Suprapubic skin (tissue), 4 donors: ENCODE results near the gene SUPT5H. TPM values are rescaled to one million over a fixed set of nuclear protein-coding genes. Genes with fewer than 3 reads are reported as not detected.
"Not testable (repeated sequence)": the region's sequence is repeated elsewhere in the genome, so short reads cannot be mapped to it uniquely, and the experiment has no call there.

Source experiments
- DNase-seq, 2 donors: peaks; one replicate each; pipeline ENCODE4 v3.0.0-alpha.2; 2019; ENCODE audit warnings: low spot score in 2 of 2
- H3K27ac ChIP-seq: fragments of 200-600 bp; sonication (generic); one replicate; pipeline ENCODE4 v1.5.1; 2019
- H3K27me3 ChIP-seq: fragments of 200-600 bp; sonication (generic); one replicate; pipeline ENCODE4 v1.5.1; 2019
- H3K36me3 ChIP-seq: fragments of 200-600 bp; sonication (generic); one replicate; pipeline ENCODE4 v1.5.1; 2019
- H3K4me1 ChIP-seq: fragments of 200-600 bp; sonication (generic); one replicate; pipeline ENCODE4 v1.5.1; 2019
- H3K4me3 ChIP-seq: fragments of 200-600 bp; sonication (generic); one replicate; pipeline ENCODE4 v1.5.1; 2019; ENCODE audit warnings: mild to moderate bottlenecking
- H3K9me3 ChIP-seq: fragments of 200-600 bp; sonication (generic); one replicate; pipeline ENCODE4 v1.5.1; 2019
- EP300 ChIP-seq: sonication (generic); formaldehyde crosslinking; IDR thresholded peaks from one replicate; pipeline ENCODE4 v1.6.1; 2017; ENCODE audit warnings: antibody characterized with exemption
- POLR2A ChIP-seq, 2 donors: fragments of 450-650 bp; IDR thresholded peaks; one replicate each; pipeline ENCODE4 v1.6.1; 2017; ENCODE audit warnings: antibody characterized with exemption in 2 of 2, mild to moderate bottlenecking in 2 of 2, moderate library complexity in 2 of 2
- POLR2AphosphoS5 ChIP-seq, 3 donors: sonication (generic); formaldehyde crosslinking; IDR thresholded peaks; one replicate each; pipeline ENCODE4 v1.6.1; 2017; ENCODE audit warnings: antibody characterized with exemption in 3 of 3
- WGBS: methylation state at CpG from one replicate; pipeline ENCODE4 v1.1.5; 2018; 5-methylcytosine and 5-hydroxymethylcytosine counted together
- total RNA-seq, 4 donors: library from RNA; depleted of rRNA; stranded (reverse); fragments of >200 nt; gene quantifications; one replicate each; pipeline ENCODE4 v1.1.0, GENCODE V29; 2016
- TF ChIP-seq, protein P1 (sequence below), 2 donors: fragments of 200-600 bp in 1 of 2; fragments of 450-650 bp in 1 of 2; sonication (generic) in 1 of 2; IDR thresholded peaks; one replicate each; pipeline ENCODE4 v1.5.1; 2016 to 2019; ENCODE audit warnings: antibody characterized with exemption in 2 of 2, mild to moderate bottlenecking in 1 of 2, moderate library complexity in 1 of 2

SUPT5H gene
- total RNA-seq, 4 donors from 2014 or later = 59.4 to 135 (median 75.4) TPM

DNA sequence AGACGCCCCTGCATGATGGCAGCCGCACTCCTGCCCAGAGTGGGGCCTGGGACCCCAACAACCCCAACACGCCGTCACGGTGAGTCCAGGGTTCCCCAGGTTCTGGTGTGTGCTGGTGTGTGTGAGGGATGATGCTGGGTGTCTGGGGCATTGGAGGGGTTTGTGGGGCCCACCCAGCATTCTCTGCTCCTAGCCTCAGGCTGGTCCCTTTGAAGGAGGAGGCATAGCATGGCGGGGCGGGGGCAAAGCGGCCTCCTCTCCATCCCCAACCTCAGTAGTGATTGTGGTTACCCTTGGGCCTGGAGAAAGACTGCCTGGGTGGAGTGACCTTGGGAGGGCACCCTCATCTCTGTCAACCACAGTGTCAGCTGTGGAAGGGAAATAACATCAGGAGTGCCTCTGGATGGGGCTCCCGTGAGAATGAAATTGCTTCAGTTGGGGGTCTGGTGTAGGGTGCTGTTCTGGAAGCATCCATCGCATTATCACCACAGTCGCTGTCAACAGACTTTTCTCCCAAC is 28.1 kb downstream of the SUPT5H start:
- Histone ChIP-seq H3K27me3 (no peaks in the 10 kb centered on the region), H3K27ac (no peak overlapping the region), H3K36me3 (peaks cover 78% of the 10 kb centered on the region), H3K4me3 (no peak overlapping the region), H3K4me1 (no peaks in the 10 kb centered on the region), H3K9me3 (no peaks in the 10 kb centered on the region)
- TF ChIP-seq EP300 = no peak
- TF ChIP-seq POLR2A (IDR thresholded peaks at IDR 0.05) = no peak
- TF ChIP-seq, protein P1, sequence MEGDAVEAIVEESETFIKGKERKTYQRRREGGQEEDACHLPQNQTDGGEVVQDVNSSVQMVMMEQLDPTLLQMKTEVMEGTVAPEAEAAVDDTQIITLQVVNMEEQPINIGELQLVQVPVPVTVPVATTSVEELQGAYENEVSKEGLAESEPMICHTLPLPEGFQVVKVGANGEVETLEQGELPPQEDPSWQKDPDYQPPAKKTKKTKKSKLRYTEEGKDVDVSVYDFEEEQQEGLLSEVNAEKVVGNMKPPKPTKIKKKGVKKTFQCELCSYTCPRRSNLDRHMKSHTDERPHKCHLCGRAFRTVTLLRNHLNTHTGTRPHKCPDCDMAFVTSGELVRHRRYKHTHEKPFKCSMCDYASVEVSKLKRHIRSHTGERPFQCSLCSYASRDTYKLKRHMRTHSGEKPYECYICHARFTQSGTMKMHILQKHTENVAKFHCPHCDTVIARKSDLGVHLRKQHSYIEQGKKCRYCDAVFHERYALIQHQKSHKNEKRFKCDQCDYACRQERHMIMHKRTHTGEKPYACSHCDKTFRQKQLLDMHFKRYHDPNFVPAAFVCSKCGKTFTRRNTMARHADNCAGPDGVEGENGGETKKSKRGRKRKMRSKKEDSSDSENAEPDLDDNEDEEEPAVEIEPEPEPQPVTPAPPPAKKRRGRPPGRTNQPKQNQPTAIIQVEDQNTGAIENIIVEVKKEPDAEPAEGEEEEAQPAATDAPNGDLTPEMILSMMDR (IDR thresholded peaks at IDR 0.05) = no peak
- TF ChIP-seq POLR2AphosphoS5 (IDR thresholded peaks at IDR 0.05) = no peak
- WGBS = 89% methylated on average over 4 of the region's 11 CpGs
- DNase-seq = no peak

DNA sequence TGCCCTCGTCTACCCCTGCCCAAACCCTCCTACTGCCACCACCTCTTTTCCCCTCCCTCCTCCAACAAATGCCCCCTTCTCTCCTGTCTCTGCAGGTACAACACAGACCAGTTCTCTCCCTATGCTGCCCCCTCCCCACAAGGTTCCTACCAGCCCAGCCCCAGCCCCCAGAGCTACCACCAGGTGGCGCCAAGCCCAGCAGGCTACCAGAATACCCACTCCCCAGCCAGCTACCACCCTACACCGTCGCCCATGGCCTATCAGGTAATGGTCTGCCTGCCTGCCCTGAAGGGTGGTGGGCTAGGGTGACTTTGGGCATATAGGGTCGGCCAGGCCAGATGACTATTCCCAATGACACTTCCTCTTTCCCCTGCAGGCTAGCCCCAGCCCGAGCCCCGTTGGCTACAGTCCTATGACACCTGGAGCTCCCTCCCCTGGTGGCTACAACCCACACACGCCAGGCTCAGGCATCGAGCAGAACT is 28.8 kb downstream of the SUPT5H start:
- Histone ChIP-seq H3K4me3 (no peak overlapping the region), H3K4me1 (no peaks in the 10 kb centered on the region), H3K27me3 (no peaks in the 10 kb centered on the region), H3K36me3 (peaks cover 71% of the 10 kb centered on the region), H3K27ac (no peak overlapping the region), H3K9me3 (no peaks in the 10 kb centered on the region)
- TF ChIP-seq EP300 (no peak), POLR2A (IDR thresholded peaks at IDR 0.05) (no peak)
- TF ChIP-seq, protein P1 (IDR thresholded peaks at IDR 0.05) = peak; percentile 28 to 86
- WGBS = 43% methylated on average over 6 of the region's 9 CpGs
- DNase-seq = no peak

DNA sequence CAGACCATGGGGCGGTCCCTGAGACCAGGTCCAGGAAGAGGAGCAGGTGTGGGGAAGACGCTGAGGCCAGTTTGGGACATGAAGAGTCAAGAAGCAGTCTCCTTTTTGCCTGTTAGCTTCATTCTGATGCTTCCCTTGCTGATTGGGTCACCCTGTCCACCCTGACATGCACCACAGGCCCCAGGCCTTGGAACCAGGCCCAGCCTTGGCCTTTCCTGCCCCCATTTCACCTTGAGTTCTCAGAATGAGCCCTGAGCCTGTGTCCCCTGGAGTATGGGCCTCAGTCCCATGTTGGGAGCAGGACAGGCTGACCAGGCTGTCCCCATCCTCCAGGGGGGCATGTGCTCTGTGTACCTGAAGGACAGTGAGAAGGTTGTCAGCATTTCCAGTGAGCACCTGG is 30.4 kb downstream of the SUPT5H start:
- DNase-seq = no peak

DNA sequence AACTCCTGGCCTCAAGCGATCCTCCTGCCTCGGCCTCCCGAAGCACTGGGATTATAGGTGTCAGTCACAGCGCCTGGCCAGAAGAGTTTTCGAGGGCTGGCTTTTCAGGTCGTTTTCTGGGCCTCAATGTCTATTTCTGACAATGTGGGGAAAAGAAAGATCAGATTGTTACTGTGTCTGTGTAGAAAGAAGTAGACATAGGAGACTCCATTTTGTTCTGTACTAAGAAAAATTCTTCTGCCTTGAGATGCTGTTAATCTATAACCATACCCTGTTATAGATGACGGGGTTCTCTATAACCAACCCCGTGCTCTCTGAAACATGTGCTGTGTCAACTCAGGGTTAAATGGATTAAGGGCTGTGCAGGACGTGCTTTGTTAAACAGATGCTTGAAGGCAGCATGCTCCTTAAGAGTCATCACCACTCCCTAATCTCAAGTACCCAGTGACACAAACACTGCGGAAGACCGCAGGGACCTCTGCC is 34.0 kb downstream of the SUPT5H start:
- not testable (repeated sequence) for DNase-seq, H3K27ac ChIP-seq, H3K4me3 ChIP-seq, H3K9me3 ChIP-seq, H3K27me3 ChIP-seq
- WGBS = 77% methylated on average over 11 of the region's 11 CpGs
- peaks cover 24% of the 10 kb centered on the region for H3K4me1 ChIP-seq
- H3K36me3 ChIP-seq = peaks cover 28% of the 10 kb centered on the region

More for the DNA sequence above, 30.4 kb downstream of the SUPT5H start:
- H3K4me1 ChIP-seq = peaks cover 9% of the 10 kb centered on the region
- TF ChIP-seq, protein P1 (IDR thresholded peaks at IDR 0.05) = no peak
- no peak for TF ChIP-seq EP300
- TF ChIP-seq POLR2A (IDR thresholded peaks at IDR 0.05) = no peak
- no peak for TF ChIP-seq POLR2AphosphoS5 (IDR thresholded peaks at IDR 0.05)
- no peak overlapping the region for H3K4me3 ChIP-seq
- H3K36me3 ChIP-seq = peaks cover 55% of the 10 kb centered on the region
- no peaks in the 10 kb centered on the region for H3K9me3 ChIP-seq
- WGBS = 95% methylated on average over 2 of the region's 2 CpGs
- H3K27ac ChIP-seq = no peak overlapping the region
- no peaks in the 10 kb centered on the region for H3K27me3 ChIP-seq

DNA sequence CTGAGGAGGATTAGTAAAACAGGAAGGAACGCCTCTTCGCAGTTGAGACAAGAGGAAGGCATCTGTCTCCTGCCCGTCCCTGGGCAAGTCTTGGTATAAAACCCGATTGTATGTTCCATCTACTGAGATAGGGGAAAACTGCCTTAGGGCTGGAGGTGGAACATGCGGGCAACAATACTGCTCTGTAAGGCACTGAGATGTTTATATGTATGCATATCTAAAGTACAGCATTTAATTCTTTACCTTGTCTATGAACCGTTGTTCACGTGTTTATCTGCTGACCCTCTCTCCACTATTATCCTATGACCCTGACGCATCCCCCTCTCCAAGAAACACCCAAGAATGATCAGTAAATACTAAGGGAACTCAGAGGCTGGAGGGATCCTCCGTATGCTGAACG is 34.5 kb downstream of the SUPT5H start:
- DNase-seq = no peak
- Histone ChIP-seq H3K27me3 (no peaks in the 10 kb centered on the region), H3K9me3 (no peaks in the 10 kb centered on the region), H3K4me3 (peak overlapping the region; percentile 96), H3K4me1 (peaks cover 24% of the 10 kb centered on the region), H3K27ac (peak overlapping the region; percentile 87), H3K36me3 (peaks cover 27% of the 10 kb centered on the region)
- WGBS = 47% methylated on average over 10 of the region's 10 CpGs
- TF ChIP-seq EP300 = no peak
- no peak for TF ChIP-seq POLR2A (IDR thresholded peaks at IDR 0.05)
- TF ChIP-seq POLR2AphosphoS5 (IDR thresholded peaks at IDR 0.05) = no peak
- TF ChIP-seq, protein P1 (IDR thresholded peaks at IDR 0.05) = no peak
